Non-pigmented ciliary epithelial cell (primary cell): ENCODE data around the gene LMAN2.

Experiments
- DNase-seq: peaks from one replicate; pipeline ENCODE4 v3.0.0-alpha.2; 2010; ENCODE audit warnings: low read depth

The LMAN2 gene

DNA sequence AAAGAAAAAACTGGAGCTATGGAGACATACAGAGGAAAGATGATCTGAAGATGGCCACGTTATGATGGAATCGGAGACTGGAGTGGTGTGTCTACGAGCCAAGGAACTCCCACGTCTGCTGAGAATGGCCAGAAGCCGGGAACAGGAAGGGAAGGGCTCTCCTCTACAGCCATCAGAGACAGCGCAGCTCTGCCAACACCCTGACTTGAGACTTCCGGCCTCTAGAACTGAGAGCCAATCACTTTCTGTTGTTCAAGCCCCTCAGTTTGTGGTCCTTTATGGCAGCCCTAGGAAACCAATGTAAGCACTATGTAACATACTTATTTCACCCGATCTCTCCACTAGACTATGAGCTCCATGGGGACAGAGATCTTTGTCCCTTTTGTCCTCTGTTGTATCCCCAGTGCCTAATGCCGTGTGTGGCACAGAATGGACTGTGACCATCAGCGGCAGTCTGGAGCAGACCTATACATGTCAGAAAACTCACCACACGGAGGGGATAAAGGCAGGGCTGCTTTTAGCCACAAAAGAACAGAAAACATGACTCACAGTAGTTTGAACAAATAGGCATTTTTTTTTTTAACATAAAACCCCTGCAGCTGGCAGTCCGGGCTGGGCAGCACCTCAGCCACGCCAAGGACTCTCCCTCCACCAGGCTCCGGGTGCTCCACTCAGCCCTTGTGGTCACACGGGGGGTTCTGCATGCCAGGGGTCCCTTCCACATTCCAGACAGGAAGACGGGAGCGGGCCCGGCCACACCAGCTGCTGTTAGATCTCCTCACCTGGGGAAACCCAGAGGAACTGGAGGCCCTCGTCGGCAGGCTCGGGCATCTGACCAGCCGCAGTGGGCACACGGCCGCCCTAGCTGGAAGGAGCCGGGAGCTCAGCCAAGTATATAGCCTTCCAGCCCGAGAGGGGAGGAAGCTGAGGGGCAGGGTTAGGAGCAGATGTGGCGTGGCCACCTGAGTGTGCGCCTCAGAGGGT is 23.6 kb downstream of the LMAN2 start:
- peak; percentile 38 for DNase-seq

DNA sequence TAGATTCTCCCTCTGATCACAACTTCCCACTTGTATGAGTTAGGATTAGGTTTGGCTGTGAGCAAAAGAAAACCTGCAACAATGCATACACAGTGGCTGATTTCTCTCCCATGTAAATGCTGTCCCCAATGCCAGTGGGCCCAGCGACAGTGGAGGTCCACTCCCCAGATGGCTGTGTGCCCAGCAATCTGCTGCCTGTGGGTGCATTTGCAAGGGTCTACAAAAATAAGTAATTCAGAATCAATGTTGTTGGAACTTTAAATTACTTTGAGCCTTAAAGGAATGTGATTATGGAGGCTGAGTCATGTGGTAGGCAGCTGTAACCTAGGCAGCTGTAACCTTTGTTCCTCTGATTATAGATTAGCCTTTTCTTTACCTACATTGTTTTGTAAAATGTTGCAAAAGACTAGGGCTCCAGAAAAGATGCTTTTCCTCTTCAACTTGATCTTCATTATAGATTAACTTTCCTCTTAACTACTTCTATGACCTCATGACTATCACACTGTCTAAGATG is 25.5 kb downstream of the LMAN2 start:
- no peak for DNase-seq

DNA sequence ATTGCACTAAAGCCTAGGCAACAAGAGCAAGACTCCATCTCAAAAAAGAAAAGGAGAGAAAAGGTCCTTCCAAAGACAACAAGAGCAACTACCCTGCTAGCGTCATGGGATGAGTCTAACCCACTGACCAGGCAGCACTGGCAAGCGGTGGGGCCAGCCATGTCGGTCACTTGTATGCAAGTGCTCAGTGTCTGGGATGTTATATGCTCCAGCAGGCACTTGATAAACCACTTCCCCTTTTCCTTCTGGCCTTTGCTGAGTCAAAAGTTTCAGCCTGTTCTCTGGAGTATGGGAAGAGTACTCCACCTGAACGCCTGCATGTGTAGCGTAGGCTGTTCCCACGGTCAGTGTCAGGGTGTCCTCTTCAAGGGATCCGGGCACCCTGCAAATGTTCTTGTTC is 30.6 kb downstream of the LMAN2 start:
- DNase-seq, result no peak

DNA sequence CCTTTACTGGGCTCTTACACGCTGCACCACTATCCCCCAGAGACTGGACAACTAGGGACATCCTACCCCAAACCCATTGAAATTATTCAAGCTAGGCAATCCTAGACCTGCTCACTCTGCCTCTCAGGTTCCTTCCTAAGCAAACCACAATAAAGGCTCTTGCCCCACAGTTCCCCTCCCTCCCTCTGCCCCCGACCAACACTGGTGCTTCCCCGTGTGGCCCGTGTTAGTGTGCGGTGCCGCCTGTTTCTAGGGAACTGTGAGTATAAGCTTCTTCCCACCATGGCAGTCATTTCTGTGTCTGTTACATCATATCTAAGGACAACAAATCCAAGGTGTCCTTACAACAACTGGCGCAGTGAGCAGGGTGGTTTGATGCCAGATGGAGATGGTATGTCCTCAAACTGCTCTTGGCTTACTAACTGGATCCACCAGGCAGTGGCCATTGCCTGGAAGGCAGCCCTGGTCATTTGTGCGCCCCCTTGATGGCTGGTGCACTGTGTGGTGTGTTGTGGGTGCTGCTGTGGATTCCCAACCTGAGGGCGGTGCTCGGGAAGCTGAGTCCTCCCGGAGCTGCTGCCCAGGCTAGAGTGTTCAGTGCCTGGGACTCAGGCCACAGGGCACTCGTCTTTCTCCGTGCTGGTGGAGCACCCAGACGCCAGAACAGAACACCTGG is 31.4 kb downstream of the LMAN2 start:
- no peak for DNase-seq

DNA sequence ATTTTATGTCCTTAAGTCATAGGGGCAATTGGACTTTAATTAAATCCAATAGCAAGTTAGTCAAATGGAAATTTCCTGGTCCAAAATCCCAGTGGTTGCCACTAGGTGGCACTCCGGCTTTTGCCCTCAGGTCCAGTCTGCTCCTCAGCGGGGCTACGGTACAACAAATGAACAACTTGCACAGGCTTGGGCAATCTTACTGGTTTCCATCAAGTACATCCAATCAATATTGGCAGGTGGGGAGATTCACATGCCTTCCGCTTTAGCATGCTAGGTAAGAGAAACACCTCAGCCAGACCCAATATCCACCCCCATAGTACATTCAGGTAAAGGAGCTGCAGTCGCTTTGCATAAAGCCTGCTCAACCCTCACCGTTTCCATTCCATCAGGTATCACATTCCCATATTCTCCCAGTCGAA is 33.5 kb downstream of the LMAN2 start:
- peak; percentile 60 for DNase-seq

DNA sequence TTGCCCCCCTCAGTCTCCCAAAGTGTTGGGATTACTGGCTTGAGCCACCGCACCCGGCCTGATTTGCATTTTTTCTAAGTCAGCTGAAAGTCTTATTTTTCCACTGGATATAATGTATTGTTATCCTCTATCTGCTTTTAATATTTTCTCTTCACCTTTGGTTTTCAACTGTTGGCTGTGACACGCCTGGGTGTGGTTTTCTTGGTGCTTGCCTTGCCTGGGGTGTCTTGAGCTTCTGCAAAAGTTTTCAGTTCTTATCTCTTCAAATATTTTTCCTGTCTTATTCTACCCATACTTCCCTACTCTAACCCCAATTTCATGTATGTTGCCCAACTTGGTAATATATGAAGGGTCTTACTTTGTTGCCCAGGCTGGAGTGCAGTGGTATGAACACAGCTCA is 35.5 kb downstream of the LMAN2 start:
- no peak for DNase-seq

DNA sequence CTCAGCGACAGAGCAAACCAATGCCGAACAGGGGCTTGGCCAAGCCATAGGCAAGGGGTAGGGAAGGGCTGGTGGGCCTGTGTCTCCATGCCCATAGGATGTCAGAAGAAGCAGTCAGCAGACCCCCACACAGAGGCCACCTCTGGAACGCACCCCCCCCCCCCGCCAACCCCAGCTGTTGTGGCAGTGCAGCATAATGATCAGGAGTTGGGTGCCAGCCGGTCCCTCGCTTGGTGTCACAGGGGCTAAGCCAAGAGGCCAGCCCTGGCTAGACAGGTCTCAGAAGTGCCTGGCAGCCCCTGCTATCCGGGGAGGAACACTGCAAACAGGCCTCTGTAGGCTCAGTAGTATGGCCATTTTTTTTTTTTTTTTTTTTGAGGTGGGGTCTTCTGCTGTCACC is 36.1 kb downstream of the LMAN2 start:
- DNase-seq, result no peak

DNA sequence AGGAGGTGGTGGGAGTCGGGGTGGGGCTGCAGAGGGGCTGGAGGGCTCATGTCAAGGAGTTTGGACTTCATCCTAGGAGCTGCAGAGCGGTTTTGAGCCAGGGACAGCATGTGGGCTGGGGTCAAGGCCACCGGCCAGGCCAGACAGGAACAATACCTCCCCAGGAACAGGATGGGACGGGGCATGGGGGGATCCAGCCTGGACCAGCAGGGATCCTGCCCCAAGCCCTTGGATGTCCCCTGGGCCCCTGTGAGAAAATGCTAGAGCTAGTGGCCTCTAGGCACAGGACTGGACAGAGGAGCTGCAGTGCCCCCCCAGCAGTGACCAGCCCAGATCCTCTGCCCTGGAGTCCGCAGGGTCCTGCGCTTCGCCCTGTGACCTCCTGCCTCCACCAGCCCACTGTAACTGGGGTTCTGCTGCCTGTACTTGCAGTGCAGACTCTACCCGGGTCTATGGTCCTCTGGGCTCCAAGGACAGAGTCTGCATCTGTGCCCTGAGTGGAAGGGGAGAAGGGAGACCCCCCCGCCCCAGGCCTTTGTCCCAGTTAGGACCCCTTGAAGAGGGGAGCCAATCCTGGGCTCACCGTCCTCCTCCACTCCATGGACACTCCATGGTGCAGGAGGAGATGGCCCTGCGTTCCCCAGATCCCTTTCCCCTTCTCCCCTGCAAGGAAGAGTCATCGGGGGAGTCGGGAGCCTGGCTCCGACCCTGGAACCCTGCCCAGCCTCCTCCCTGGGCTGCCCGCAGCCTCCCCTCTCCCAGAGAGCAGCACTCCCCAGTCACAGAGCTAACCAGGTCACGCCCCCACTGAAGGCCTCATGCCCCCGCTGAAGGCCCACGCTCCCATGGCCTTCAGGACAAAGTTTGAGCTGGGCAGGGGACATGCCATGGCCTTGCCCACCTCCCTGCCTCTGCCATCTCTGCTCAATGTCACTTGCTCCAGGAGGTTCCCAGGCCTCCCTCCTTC is 36.8 kb downstream of the LMAN2 start:
- no peak for DNase-seq

DNA sequence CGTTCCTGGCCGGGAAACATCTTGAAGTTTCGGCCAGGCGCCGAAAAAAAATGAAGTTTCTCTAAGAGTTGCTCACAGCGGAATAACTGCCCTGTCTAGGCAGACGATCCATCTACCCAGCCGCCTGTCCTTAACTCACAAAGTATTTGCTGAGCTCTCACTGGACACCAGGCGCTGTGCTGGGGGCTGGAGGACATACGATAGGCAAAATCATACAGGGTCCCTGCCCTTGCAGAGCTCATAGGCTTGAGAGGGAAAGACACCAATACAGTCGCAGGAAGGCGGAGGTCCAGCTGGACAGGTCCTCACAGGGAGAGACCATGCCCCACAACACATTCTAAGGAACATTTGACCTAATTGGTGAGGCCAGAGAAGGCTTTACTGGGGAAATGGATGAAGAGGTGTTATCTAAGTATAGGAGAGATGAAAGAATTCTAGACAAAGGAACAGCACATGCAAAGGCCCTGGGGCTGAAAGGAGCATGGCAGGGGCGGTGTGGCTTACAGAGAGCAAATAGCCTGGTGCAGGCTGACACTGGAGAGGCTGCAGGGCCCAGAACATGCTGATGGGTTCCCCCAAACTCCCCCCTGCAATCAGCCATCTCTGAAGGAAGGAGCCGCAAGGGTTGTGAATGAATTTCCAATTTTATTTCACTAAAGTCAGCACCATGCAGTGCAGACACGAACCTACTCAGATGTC is 37.8 kb downstream of the LMAN2 start:
- DNase-seq, result no peak

DNA sequence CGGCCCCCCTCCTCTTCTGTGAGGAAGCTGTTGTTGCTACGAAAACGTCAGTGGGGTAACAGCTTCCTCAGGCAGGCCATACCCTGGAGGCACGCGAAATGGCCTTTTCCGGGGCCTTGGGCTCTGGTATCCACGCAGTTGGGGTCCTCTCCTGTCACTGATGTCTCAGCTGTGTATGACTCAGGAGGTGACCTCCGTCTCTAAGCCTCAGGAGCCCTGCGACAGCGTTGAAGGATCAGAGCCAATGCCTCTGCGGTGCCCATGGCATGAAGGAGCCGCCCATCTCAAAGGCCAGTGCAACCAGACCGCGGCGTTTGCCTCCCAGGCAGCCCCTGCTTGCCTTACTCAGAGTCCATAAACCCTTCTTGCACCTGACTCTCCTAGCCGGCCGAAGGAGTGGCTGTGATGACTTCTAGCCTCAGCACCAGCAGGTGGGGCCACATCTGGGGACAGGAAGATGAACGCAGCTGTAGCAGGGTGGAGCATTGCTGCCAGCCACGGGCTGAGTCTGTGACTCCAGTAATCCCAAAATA is 38.8 kb downstream of the LMAN2 start:
- no peak for DNase-seq

DNA sequence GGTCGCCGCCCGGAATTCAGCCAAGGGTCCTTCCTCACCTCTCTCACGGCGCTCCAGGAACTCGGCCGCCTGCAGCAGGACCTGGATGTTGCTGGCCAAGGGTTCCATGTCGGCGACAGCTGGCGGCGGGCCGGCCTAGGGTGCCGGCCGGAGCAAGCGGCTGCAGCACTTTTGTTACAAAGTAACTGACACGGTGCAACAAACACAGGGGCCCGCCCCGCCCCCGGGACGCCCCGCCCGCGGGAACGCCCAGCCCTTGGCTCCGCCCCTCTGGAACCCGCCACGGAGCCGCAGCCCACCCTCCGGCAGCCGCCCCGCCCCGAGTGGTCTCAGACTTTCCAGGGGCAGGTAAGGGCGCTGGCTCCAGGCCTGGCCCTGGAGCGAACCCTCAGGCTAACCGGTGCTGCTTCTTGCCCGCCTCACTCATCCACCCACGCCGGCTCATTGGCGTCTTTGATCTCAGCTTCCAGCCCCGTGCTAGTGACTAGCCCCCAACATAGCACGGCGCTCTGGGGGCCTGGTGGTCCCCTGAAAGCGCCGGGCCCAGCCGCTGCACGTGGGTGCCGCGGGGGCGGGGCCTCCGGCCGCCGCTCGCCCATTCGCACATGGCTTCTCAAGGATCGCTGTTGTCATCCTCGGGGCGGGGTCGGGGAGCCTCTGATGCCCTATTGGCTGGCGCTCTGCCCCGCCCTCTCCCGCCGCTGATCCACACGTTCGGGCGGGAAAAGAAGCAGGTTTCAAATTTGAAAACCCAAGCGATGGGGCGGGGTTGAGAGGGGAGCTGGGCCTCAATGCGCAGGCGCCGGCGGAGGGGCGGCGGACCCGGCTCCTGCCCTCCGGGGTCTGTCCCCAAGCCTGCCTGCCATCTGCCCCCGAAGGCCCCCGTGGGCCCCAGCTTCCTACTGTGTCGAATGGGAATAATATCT is 39.5 kb downstream of the LMAN2 start, which contains the start of gene MXD3:
Gene MXD3, minus strand, starts transcription at position 176 of the 926 bp plus-strand sequence. Its CDS starts 68 bp downstream, at position 108.
- peak; percentile 51 for DNase-seq

DNA sequence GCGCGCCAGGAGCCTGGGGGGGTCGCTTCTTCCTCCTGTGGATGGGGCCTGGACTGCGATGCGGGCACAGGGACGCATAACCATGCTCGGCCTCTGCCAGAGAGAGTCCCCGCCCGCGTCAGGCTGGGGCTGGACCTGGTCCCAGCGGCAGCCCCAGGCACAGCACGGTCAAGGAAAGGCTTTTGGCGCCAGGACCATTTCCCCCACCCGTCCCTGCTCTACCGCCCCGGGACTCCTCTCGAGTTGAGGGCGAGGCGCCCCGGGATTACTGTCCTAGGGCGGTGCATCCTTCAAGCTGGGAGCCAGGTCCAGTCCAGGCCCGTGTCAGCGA is 40.1 kb downstream of the LMAN2 start:
- no peak for DNase-seq

DNA sequence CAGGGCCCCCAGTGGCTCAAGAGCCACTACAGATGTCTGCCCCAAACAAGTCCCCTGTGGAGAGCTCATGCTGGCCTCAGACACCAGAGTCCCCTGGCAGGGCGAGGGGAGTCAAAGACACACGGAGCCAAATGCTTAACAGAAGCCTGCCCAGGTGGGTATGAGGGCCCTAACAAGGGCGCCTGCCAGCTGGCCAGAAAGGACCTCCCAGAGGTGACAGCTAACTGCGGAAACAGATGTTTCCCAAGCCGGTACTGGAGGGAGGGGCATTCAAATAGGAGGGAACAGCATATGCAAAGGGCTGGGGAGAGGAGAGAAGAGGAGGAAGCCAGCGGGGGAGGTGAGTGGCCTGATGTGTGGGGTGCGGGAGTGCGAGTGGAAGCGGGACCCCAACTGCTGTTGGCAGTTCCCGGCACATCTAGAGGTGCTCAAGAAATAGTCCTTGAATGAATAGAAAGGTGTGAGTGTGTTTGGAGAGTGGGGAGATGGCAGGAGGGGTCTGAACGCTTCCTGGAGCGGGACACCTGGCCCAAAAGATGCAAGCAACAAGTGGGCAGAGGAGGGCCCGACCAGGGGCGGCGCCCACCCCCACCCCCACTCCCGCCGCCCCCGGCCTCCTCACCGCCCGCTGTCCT is 40.6 kb downstream of the LMAN2 start:
- no peak for DNase-seq

DNA sequence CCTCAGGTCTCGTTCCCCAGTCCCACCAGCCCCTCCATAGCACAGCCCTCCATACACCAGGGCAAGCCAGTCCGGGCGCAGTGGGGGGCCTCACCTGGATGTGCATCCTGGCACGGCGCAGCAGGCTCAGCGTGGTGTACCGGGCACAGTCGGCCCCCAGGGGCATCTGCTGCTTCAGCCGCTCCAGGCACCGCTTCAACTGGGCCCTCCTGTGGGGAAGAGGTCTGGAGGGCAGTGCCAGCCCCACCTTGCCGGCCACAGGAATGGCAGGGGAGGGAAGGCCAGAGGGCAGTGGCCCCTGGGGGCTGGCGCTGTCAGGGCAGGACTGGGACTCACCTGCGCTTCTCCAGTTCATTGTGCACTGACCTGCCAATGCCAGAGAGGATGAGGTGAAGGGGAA is 41.1 kb downstream of the LMAN2 start:
- DNase-seq, result no peak

DNA sequence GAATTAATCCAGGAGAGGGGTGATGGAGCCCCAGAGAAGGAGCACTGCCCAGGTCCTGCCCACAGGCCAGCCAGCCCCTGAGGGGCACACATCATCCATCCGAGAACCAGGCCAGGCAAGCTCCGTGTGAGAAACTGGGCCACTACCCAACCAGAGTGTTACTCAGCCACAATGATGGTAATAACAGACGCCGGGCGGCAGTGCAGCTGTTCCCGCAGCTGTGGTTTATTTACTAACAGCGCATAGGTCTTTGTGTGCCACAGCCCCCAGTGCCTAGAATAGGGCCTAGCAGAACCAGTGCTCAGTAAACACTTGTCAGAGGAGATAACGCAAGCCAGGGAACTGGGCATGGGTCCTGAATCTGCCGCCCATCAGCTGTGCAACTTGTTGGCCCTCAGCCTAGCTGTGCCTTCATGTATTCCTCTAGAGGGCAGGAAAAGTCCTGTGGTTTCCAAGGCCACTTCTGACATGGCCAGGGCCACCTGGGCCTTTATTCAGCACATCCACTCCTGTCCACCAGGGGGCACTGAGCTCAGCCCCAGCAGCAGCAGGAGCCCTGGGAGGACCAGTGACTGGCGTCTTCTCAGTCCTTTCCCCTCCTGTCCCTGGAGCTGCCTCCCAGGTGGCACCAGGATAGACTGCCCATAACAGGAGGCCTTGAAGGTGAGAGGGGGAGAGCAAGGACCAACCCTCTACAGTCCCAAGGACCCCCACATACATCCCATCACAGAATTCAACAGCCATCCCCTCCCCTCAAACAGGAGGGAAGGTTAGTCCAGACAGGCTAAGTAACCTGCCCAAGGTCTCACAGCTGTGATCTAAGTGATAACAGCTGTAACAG is 41.9 kb downstream of the LMAN2 start:
- DNase-seq, result peak; percentile 27

DNA sequence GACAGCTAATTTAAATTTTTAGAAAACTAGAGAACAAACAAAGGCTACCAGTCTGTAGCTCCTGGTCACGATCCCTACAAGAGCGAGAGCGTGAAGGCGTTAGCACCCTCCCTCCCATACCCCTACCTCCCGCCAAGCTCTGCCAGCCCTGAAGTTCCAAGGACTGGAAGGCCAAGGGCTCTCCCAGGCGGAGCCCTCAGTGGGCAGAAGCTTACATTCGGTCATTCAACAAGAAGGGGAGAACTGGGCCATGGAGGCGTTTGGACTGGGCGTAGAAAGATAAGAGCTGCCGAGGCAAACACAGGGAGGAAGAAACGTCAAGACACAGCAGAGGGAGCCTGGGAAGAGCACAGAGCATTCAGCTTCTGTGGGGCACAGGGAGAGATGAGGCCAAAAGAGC is 42.7 kb downstream of the LMAN2 start:
- no peak for DNase-seq

DNA sequence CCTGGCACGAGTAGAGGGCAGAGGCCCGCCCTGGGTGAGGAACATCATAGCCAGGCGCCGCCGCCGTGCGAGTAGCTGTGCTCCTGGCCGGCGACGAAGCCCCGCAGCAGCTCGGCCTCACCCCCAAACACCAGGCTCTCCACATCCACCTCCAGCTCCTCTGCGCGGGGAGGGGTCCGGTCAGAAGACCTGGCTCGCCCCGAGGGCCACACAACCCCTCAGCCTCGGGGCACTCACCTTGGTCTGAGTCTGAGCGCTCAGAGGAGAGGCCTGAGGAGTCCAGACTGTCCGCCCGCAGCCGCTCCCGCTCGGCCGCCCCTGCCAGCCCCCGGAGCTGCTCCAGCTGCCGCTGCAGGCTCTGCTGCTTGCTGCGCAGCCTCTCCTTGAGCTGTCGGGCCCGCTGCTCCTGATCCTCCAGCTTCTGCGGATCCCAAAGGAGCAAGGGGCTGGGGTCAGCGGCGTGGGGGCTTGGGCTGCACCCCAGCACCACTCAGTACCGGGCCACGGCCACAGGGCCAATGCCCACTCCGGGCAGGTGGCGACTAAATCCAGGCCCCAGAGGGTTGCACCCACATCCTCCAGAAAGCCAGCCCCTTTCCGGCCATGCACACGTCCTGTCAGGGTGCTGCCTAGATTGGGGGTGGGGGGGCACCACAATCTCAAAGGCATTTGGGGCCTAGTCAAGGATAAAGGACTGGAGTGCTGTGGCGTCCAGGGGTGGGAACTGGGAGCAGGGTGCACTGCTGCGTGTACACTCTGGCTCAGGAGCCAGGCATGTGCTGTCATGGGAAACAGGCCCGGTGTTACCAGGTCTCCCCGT is 43.7 kb downstream of the LMAN2 start:
- no peak for DNase-seq
